ENCODE results near the gene ALK.

GRCh38 chr2:29963972-29964570, 42.7 kb upstream of the ALK start:
- TF ChIP-seq SUZ12 (IDR thresholded peaks at IDR 0.05; ENCODE audit: extremely low read depth, insufficient read depth, insufficient read length) (no peak), YY1 (IDR thresholded peaks at IDR 0.05; ENCODE audit: insufficient read depth, insufficient read length) (no peak)

Data from NT2/D1 (cell line).